Measurements from ENCODE around the gene SNHG17.

DNA sequence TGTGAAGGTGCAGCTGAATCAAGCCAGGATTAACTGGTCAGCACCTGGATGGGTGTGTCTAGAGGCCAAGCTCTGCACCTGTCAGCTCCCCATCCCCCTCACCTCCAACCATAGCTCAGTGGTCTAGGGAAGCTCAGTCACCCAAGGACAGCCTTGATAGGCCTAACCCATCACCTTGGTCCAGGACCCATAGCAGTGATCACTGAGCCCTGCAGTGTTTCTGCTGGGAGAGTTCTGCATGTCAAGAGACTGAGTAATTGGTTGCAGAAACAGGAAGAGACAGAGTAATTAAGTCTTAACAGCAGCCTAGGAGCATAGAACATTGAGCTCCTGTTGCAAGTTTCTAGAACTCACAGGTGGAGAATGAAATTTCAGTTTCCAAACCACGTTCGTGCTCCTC, 18.8 kb upstream of the SNHG17 start:
- TF ChIP-seq, protein P1, sequence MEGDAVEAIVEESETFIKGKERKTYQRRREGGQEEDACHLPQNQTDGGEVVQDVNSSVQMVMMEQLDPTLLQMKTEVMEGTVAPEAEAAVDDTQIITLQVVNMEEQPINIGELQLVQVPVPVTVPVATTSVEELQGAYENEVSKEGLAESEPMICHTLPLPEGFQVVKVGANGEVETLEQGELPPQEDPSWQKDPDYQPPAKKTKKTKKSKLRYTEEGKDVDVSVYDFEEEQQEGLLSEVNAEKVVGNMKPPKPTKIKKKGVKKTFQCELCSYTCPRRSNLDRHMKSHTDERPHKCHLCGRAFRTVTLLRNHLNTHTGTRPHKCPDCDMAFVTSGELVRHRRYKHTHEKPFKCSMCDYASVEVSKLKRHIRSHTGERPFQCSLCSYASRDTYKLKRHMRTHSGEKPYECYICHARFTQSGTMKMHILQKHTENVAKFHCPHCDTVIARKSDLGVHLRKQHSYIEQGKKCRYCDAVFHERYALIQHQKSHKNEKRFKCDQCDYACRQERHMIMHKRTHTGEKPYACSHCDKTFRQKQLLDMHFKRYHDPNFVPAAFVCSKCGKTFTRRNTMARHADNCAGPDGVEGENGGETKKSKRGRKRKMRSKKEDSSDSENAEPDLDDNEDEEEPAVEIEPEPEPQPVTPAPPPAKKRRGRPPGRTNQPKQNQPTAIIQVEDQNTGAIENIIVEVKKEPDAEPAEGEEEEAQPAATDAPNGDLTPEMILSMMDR (IDR thresholded peaks at IDR 0.05 in 4 of 5, conservative IDR thresholded peaks at IDR 0.05 in 1 of 5), result no peak
- TF ChIP-seq POLR2A (IDR thresholded peaks at IDR 0.05), result no peak

All from gastrocnemius medialis (tissue), 4 donors.